Measurements from ENCODE around the gene CRHR2. TPM values are rescaled to one million over a fixed set of nuclear protein-coding genes. Genes with fewer than 3 reads are reported as not detected.
A peak's percentile ranks its signal among the peaks of the same experiment; 100 is the strongest.

CRHR2 gene
- total and polyA plus RNA-seq, 2 experiments from 2014 or later: 0.39 to 0.77 TPM

DNA sequence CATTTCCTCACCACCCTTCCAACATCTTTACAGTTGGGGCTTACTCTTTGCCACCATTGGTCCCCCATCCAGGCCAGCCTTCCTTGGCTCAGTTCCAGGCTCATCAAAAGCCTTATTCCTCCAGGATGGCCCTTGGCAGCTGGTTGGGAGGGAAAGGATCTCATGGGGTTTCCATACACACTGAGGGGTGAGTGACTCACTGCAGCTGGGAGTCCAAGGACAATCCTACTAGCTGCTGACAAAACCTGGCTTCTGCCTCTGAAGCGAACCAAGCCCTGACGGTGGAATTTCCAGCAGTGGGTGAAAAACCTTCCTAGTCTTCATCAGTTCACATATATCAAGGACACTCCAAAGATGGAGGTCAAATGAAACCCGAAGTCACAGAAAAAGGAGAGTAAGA is 22.9 kb downstream of the CRHR2 start:
- Histone ChIP-seq H3K4me3 (no peak overlapping the region), H3K9me3 (ENCODE audit: low read depth) (no peaks in the 10 kb centered on the region), H3K27me3 (no peaks in the 10 kb centered on the region), H3K4me1 (ENCODE audit: low read depth) (no peaks in the 10 kb centered on the region), H3K27ac (no peak overlapping the region), H3K36me3 (no peaks in the 10 kb centered on the region)
- peak in 1 of 2 donors; percentile 38 for DNase-seq (ENCODE audit: low read depth in 1 of 2, low spot score in 1 of 2)
- TF ChIP-seq, protein P1, sequence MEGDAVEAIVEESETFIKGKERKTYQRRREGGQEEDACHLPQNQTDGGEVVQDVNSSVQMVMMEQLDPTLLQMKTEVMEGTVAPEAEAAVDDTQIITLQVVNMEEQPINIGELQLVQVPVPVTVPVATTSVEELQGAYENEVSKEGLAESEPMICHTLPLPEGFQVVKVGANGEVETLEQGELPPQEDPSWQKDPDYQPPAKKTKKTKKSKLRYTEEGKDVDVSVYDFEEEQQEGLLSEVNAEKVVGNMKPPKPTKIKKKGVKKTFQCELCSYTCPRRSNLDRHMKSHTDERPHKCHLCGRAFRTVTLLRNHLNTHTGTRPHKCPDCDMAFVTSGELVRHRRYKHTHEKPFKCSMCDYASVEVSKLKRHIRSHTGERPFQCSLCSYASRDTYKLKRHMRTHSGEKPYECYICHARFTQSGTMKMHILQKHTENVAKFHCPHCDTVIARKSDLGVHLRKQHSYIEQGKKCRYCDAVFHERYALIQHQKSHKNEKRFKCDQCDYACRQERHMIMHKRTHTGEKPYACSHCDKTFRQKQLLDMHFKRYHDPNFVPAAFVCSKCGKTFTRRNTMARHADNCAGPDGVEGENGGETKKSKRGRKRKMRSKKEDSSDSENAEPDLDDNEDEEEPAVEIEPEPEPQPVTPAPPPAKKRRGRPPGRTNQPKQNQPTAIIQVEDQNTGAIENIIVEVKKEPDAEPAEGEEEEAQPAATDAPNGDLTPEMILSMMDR (IDR thresholded peaks at IDR 0.05; ENCODE audit: low read depth, low read length): no peak

DNA sequence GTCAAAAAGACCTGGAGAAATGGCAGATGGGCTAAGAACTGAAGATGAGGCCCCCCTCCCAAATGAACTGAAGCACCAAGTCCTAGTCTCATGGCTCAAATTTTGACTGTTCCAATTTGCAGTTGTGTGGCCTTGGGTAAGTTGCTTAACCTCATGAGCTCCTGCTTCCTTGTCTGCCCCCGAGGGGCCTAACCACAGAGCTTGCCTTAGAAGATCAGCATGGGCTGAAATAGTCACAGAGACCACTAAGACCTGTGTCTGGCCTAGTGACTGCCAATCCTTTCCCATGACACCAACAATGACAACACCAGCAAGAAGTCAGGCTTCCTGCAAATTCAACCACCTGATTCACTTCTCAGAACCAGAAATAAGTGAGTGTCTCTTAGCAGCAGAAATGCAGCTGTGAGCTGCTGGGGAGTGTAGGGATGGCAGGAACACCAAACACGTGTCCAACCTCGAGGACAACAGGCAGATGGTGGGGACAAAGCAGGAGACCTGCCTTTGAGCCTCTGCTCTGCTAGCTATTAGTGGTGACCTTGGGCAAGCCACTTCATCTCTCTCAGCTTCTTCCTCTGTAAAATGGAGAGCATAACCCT is 23.7 kb downstream of the CRHR2 start:
- Histone ChIP-seq H3K9me3 (ENCODE audit: low read depth) (no peaks in the 10 kb centered on the region), H3K27me3 (no peaks in the 10 kb centered on the region), H3K36me3 (no peaks in the 10 kb centered on the region), H3K4me3 (no peak overlapping the region), H3K4me1 (ENCODE audit: low read depth) (no peaks in the 10 kb centered on the region), H3K27ac (no peak overlapping the region)
- no peak for DNase-seq (ENCODE audit: low read depth in 1 of 2, low spot score in 1 of 2)
- TF ChIP-seq, protein P1 (IDR thresholded peaks at IDR 0.05; ENCODE audit: low read depth, low read length): no peak

DNA sequence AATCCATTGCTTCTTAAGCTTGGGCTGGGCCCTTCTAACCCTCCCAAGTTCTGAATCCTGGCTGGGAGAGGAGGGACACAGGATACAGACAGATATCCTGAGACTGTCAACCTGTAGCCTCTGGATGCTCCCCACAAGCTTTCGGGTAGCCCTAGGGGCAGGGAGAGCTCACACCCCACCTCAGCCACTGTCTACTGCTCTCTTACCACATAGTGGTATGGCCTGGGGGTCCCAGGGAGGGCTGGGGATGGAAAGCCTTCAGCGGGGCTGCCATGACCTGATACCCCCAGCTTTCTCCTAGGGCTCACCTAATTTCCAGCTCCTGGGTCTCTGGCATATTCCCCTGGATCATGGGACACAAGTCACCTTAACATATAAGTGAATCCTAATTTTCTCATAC is 25.1 kb downstream of the CRHR2 start:
- H3K27me3 ChIP-seq: no peaks in the 10 kb centered on the region
- no peaks in the 10 kb centered on the region for H3K9me3 ChIP-seq (ENCODE audit: low read depth)
- no peak overlapping the region for H3K4me3 ChIP-seq
- H3K4me1 ChIP-seq (ENCODE audit: low read depth): no peaks in the 10 kb centered on the region
- no peaks in the 10 kb centered on the region for H3K36me3 ChIP-seq
- DNase-seq (ENCODE audit: low read depth in 1 of 2, low spot score in 1 of 2): no peak
- TF ChIP-seq, protein P1 (IDR thresholded peaks at IDR 0.05; ENCODE audit: low read depth, low read length): no peak
- no peak overlapping the region for H3K27ac ChIP-seq

DNA sequence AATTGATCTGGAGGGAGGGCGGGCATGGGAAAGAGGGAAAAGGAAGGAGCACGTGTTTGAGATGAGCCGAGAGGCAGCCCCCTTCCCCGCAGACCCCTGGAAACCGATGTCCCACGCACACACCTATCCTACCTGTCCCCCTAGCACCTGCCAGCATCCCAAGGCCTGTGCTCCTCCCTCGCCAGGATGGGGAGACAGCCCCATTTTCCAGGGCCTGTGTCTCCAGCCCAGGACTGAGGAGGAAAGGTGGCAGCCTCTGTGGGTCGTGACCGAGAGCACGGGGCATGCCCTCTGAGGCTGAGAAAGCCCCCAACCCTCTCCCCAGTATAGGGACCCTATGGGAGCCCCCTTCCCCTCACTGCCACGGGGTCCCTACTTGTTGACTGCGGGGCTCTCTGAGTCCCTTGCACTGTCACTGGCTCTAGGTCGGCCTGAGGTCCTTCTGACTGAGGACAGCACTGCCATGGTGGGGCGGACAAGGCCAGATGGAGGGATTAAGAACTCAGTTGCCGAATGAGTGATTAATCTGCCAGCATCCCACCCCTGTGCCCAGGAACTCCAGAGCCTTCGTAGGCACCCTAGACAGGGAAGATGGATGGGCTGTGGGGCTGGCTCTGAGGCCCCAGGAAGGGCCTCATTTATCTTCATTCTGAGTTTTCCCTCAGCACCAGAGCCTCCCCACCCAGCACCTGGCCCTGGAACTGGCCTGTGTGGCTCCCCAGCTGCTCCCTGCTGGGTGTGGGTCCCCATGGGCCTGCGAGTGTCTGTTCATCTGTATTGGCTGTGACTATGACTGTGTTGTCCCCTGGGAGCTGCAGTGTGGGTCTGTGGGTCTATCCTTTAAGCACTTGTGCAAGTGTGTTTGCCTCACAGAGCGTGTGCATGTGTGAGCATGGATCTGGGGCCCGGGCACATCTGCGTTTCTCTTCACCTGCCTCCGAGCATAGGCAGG is 26.0 kb downstream of the CRHR2 start:
- Histone ChIP-seq H3K27ac (no peak overlapping the region), H3K9me3 (ENCODE audit: low read depth) (no peaks in the 10 kb centered on the region), H3K4me1 (ENCODE audit: low read depth) (no peaks in the 10 kb centered on the region), H3K27me3 (no peaks in the 10 kb centered on the region), H3K4me3 (no peak overlapping the region), H3K36me3 (no peaks in the 10 kb centered on the region)
- TF ChIP-seq, protein P1 (IDR thresholded peaks at IDR 0.05; ENCODE audit: low read depth, low read length): no peak
- no peak for DNase-seq (ENCODE audit: low read depth in 1 of 2, low spot score in 1 of 2)

DNA sequence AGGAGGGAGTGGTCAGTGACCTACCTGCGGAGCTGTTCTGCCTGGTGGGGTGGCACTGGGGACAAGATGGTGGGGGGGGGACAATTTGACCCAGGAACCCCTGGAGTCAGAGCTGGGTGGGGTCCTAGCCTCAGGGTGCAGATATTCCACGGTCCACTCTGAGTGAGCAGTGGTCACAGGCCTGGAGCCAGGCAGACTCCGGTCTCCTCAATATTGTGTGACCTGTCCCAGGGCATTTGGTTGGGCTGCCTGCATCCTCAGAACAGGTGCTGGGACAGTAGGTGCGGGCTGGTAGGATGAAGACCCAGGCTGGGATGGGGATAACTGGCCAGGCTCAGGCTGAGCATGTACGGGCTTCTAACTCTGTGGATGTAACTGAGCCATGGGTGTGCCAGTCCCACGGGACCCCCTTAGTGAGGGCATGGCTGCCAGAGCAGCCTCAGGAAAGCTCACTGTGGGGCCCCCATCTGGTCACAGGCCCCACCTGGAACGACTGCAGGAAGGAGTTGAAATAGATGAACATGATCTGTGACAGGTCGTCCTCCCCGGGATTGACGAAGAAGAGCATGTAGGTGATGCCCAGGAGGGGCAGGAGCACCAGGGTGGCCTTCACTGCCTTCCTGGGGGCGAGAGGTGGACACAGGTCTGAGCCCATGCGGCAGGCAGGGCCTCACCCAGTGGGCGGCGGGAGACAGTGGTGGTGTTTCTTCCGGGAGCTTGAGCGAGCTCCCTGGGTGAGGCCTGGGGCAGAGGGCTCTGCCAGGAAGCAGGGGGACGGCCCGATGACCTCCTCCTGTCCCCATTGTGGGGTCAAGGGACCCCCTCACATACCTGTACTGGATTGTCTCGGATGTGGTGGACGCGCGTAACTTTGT is 26.9 kb downstream of the CRHR2 start:
- Histone ChIP-seq H3K4me3 (no peak overlapping the region), H3K27me3 (no peaks in the 10 kb centered on the region), H3K27ac (no peak overlapping the region), H3K9me3 (ENCODE audit: low read depth) (no peaks in the 10 kb centered on the region), H3K4me1 (ENCODE audit: low read depth) (no peaks in the 10 kb centered on the region), H3K36me3 (no peaks in the 10 kb centered on the region)
- DNase-seq (ENCODE audit: low read depth in 1 of 2, low spot score in 1 of 2): no peak
- TF ChIP-seq, protein P1 (IDR thresholded peaks at IDR 0.05; ENCODE audit: low read depth, low read length): no peak
